Measurements from ENCODE around the gene KIAA0753.

Gene KIAA0753

GRCh38 chr17:6640536-6641246, at the start of gene KIAA0753, which contains the start of gene TXNDC17:
Gene KIAA0753 (minus strand): TSS chr17:6640711. CDS start chr17:6635103, 5,608 bp downstream.
Gene TXNDC17 (plus strand): TSS chr17:6641060. CDS start chr17:6641083, 23 bp downstream.
- DNase-seq: peak; percentile 89

DNA sequence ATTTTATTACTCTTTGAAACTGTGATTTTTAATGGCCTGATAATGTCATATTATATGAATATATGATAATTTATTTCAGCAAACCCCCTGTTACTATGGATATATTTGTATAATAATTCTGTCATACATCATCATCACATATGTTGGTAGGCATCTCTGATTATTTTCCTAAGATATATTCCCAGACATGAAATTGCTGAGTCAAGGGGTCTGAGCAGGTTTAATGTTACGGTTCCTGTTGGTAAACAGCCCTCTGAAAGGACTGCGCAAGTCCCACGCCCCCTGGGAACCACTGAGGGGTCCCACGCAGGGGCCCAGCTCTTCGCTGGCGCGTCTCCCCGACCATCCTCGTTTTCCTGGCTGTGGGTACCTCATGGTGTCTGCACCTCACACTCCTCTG, 48.4 kb upstream of the KIAA0753 start:
- no peak for DNase-seq

DNA sequence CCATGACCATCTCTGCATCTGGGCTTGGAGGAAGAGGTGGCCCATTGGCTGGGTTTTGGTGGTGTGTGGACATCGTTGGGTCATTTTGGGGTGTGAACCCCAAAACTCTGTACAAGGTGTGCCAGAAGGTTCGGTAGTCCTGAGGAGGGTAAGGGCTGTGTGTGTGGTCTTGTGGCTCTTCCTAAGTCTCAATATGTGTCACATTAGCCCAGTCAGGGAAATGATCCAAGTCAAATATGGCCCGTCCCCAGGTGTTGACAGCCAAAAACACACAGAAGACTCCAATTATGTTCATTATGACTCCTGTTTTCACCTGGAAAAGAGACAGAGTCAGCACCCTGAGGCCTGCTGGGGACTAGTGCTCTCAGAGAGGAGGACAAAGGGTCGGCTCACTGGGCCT, 45.5 kb upstream of the KIAA0753 start:
- no peak for DNase-seq

DNA sequence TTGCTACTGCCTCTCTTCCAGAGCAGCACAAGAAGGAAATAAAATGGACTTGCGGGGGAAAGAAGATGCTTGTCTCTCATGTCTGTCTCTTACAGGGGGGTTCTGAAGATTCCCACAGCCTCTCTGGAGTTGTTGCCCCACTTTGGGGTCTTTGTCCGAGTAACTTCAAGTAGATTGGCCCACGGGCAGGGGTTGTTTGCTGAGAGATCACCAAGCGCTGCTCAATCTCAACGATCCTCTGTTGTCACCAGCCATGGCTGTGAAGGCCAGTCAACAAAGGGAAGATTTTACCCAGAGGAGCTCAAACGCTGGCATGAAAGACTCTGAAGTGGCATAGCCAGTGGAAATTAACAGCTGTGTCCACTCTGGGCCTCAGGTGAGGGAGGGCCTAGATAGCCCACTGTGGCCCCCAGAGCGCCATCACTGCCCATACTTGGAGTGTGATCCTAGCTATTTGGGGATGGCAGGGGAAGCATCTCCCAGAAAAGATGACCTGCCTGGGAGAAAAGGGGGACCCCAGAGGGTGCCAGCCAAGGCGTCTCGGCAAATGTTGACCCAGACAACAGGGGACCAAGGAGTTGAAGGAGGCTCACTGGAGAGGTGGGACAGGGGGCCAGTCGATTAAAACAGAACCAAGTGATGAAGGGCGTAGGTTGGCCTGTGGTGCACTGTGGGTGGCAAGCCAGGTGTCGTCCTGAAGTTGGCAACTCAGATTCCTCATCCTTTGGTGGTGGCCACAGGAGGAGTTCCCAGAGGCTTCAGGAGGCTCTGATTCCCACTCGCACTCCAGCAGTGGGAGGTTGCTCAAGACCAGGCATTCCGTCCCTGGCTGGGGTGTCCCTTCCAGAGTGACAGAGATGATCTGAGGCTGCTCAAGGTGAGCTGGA, 44.6 kb upstream of the KIAA0753 start:
- DNase-seq: no peak

DNA sequence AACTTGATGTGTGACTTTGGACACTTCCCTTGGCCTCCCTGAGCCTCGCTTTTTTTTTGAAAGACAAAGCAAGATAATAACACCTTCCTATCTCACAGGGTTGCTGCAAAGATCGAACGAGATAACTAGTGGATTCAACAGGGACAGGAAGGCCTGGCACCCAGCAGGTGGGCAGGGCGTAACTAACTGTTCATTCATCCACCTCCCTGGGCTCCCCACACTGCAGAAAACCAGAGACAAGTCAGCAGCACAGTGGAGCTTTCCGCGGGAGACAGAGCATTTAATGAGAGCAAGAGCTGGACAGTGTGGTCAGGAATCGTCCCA, 43.9 kb upstream of the KIAA0753 start:
- DNase-seq: no peak

DNA sequence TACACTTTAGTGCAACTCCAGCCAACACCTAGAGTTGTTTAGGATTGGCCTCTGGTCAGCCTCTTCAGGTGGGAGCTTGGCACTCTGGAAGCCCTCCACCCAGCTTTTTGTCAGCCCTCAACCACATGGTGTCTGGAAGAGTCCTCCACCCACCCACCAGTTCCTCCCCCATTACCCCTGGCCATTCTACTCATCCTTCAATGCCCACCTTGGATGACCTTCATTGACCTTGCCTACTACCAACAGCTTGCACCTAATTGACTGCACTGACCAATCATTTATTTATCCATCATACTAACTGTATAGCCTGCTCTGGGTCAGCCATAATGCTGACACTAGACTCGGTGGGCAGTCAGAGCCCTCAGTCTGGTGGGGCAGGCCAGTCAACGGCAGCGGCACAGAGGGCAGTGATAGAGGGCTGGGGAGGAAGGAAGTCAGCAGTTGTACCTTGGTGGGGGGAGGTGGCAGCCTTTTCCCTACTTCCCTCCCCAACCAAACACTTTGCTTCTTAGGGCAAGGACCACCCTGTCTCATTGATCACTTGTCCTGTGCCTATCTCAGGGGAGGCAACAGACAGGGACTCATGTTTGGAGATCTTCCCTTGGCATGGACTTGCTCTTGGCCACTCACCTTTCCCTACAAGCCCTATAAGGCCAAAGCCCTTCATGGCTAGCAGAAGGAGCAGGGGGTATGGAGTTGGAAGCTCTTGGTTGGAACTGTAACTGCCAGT, 43.4 kb upstream of the KIAA0753 start:
- no peak for DNase-seq

- no peak for DNase-seq
Observed at GRCh38 chr17:6683081-6683684, 42.7 kb upstream of the KIAA0753 start.

DNA sequence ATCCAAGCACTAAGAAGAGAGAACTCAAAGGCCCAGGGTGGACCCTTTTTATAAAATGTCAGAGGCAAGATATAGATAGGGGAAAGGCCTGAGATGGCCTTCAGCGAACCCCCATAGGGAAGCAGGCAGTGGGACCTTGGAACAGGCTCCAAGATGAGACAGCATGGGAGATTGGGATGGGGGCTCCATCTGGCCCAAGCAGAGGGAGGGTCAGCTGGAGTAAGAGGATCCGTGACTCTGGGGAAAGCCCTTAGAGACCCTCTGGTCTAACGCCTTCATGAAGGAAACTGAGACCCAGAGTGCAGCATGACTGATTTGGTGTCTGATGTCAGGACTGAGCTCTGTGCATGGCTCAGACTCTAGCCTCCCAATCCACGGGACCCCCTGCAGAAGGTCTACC, 41.8 kb upstream of the KIAA0753 start:
- no peak for DNase-seq

- no peak for DNase-seq
Observed at GRCh38 chr17:6681671-6682070, 41.2 kb upstream of the KIAA0753 start.

GRCh38 chr17:6681176-6681575, 40.7 kb upstream of the KIAA0753 start:
- DNase-seq: no peak

DNA sequence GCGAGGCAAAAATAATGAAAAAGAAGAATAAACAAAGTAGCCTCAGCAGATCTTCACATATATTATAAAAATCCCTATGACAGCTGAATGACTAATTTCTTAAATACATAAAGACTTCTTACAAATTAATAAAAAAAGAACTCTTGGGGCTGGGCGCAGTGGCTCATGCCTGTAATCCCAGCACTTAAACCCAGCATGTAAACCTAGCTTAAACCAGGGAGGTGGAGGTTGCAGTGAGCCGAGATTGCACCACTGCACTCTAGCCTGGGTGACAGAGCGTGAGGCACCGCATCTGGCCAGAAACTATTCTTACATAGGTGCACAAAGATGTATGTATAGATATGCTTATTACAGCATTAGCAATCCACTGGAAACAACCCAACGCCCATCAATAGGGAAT, 38.7 kb upstream of the KIAA0753 start:
- no peak for DNase-seq

DNA sequence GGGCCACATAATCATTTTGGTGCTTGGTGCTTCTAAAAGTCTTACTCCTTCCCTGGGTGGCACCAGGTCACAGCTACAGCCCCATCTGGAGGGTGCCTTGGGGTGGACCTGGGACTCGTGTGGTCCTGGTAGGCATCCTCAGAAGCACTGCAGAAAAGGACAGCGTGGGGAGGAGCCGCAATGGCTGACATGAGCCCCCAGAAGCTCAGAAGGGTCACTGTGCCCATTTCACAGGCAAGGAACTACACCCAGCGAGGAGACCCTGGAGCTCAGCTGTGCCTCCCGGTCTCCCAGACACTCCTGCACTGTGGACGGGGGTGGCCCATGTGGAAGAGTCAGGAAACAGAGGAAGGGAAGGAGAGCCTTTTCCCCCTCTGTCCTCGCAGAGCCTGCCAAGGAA, 37.4 kb upstream of the KIAA0753 start:
- no peak for DNase-seq

- peak; percentile 33 for DNase-seq
Observed at GRCh38 chr17:6677158-6677831, 36.8 kb upstream of the KIAA0753 start.

DNA sequence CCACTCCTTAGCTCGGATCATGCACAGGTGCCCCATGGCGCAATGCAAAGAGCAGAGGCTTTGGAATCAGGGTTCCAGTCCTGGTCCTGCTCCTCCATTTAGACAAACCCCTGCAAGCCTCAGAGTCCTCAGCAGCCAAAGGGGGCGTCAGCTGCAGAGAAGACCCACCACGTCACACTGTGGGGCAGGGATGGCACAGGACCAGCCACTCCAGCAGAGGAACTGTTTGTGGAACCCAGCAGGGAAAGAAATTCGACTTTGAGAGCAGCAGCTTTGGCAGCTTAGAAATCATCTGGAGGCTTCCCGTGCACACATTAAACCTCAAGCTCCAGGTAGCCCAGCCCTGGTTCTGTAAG, 36.3 kb upstream of the KIAA0753 start:
- no peak for DNase-seq

DNA sequence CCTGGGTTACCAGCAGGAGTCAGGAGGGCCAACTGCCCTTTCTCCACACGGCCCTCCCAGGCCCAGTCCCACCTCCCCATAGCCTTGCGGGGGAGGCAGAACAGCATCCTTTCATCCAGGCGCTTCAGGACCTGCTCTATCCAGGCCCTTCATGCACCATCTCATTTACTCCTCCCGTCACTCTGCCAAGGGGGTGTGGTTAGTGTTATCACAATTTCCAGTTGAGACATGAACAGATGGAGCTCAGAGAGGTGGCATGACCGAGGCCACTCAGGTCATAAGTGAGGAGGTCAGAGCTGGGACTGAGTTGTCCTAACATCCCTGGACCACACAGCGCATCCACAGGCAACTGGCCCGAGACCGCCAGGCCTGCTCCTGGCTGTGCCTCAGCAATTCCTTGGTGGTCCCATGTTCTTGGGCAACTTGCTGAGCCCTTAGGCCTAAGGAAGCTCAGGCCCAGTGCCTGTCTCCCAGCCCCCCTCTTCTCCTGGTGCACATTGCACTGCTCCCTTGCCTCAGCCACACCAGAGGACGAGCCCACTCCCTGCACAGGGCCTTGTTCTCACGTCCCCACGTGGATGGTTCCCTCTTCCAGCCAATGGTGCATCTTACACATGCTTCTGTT, 34.8 kb upstream of the KIAA0753 start:
- no peak for DNase-seq

DNA sequence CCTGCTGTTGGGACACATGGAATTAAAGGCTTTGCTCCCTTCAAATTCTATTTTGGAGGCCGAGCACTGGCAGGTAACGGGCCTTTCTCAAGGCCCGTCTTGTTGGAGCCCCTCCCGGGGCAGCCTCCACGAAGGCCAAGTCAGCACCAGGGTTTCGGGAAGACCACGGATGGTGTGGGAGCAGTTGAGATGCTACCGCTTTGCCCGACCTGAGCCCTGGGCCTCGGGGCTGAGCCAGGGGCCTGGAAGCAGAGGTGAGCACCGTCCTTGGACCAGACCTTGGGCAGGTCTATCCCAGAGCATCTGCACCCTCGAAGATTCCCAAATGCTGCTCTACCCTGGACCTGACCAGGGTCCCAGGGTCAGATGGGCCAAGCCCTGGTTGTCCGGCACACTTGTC, 34.1 kb upstream of the KIAA0753 start:
- DNase-seq: no peak

DNA sequence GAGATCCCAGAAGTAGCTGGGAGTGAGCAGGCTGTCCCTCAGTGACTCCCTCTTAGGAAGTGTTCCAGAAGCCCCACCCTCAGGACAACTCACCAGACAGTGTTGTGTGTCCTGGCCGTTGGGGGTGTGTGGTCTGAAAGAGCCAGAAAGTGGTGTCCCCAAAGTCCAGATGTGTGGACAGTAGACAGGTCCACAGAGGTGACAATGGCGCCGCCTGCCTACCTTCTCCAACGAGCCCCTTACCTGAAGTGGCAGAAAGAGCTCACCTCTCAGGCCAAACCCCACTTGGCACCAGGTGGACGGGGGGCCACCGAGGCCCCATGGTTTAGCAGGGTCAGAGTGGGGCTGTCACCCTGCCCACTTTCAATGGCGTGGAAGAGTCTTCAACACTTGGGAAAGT, 30.9 kb upstream of the KIAA0753 start:
- DNase-seq: no peak

- DNase-seq: no peak
Observed at GRCh38 chr17:6670999-6671398, 30.5 kb upstream of the KIAA0753 start.

DNA sequence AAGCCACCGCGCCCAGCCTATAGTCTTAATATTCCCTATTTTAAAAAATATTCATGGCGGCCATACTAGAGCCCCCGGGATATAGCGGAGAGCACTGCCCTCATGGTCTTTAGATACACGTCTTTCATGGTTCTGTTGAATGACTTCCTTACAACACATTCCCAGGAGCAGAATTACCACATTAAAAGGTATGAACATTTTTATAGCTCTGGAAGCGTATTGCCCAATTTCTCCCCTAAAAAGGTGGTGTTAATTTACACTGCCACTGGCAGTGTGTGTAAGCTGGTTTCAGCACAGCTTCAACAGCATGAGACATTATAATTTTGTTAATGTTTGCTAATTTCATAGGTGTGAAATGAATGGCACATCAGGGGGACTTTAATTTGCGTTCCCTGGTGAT, 30.1 kb upstream of the KIAA0753 start:
- DNase-seq: no peak

GRCh38 chr17:6669479-6670212, 29.1 kb upstream of the KIAA0753 start:
- no peak for DNase-seq

DNA sequence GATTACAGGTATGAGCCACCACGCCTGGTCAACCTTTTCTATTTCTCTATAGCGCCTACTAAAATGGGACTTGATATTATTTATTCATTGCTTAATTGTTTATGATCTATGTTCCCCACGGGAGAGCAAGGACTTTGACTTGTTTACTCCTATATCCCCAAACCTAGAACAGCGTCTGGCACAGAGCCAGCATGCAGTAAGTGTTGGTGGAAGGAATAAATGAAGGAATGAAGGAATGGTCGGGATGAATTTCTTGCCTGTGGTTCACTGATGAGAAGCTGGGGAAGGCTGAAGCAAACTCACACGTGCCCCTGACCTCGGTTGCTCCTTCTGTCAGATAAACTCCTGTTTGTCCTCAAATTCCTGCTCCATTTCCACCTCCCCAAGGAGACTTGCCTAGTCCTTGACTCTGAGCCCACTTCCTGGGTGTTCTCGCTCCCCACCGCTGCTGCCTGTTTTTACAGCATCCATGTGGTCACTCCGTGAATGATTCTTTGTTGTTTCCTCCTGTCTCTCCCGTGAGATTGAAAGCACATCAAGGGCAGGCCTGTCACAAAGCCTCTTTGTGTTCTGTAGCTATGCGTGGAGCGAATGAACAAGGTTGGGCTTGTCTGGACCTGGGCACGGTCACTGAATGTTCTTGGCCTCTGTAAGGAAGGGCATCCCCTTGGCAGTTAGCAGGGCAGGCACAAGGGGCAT, 28.4 kb upstream of the KIAA0753 start:
- no peak for DNase-seq

Measured in fibroblast of skin of right quadriceps (primary cell).